Measurements from ENCODE around the gene ZSWIM4.

DNA sequence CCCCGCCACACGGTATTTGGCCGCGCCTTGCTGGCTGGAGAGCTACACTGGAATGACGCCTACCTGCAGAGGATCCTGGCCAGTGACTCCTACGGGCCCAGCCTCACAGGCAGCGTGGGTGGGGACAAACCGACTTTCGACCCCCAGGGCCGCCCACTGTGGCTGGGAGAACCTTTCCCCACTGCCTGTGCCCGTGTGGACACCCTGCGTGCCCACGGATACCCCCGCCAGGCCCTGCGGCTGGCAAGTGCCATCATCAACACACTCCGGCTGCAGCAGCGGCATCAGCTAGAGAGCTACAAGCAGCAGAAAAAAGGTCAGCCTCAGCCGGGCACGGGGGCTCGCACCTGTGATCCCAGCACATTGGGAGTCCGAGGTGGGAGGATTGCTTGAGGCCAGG lies 19.3 kb downstream of the ZSWIM4 start:
- TF ChIP-seq, protein P1, sequence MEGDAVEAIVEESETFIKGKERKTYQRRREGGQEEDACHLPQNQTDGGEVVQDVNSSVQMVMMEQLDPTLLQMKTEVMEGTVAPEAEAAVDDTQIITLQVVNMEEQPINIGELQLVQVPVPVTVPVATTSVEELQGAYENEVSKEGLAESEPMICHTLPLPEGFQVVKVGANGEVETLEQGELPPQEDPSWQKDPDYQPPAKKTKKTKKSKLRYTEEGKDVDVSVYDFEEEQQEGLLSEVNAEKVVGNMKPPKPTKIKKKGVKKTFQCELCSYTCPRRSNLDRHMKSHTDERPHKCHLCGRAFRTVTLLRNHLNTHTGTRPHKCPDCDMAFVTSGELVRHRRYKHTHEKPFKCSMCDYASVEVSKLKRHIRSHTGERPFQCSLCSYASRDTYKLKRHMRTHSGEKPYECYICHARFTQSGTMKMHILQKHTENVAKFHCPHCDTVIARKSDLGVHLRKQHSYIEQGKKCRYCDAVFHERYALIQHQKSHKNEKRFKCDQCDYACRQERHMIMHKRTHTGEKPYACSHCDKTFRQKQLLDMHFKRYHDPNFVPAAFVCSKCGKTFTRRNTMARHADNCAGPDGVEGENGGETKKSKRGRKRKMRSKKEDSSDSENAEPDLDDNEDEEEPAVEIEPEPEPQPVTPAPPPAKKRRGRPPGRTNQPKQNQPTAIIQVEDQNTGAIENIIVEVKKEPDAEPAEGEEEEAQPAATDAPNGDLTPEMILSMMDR (IDR thresholded peaks at IDR 0.05) = no peak
- no peak for TF ChIP-seq POLR2A (IDR thresholded peaks at IDR 0.05)
